ENCODE results near the gene PKP2. TPM values are rescaled to one million over a fixed set of nuclear protein-coding genes. Genes with fewer than 3 reads are reported as not detected.

Gene PKP2
- total RNA-seq, 3 donors from 2014 or later, result 85.0 to 189 (median 147) TPM

GRCh38 chr12:32804301-32804700 is 92.3 kb downstream of the PKP2 start:
- intact Hi-C loops (cut with DNase I, micrococcal nuclease), result no loop called here
- Histone ChIP-seq H3K9me3 (no peaks in the 10 kb centered on the region), H3K4me1 (ENCODE audit: low read depth) (no peaks in the 10 kb centered on the region), H3K36me3 (ENCODE audit: low read depth) (no peaks in the 10 kb centered on the region), H3K4me3 (no peak overlapping the region)
- ATAC-seq (no peak), DNase-seq (no peak)
- TF ChIP-seq, protein P1, sequence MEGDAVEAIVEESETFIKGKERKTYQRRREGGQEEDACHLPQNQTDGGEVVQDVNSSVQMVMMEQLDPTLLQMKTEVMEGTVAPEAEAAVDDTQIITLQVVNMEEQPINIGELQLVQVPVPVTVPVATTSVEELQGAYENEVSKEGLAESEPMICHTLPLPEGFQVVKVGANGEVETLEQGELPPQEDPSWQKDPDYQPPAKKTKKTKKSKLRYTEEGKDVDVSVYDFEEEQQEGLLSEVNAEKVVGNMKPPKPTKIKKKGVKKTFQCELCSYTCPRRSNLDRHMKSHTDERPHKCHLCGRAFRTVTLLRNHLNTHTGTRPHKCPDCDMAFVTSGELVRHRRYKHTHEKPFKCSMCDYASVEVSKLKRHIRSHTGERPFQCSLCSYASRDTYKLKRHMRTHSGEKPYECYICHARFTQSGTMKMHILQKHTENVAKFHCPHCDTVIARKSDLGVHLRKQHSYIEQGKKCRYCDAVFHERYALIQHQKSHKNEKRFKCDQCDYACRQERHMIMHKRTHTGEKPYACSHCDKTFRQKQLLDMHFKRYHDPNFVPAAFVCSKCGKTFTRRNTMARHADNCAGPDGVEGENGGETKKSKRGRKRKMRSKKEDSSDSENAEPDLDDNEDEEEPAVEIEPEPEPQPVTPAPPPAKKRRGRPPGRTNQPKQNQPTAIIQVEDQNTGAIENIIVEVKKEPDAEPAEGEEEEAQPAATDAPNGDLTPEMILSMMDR (IDR thresholded peaks at IDR 0.05), result no peak

GRCh38 chr12:32801269-32801980 is 95.2 kb downstream of the PKP2 start:
- TF ChIP-seq, protein P1 (IDR thresholded peaks at IDR 0.05), result no peak
- Histone ChIP-seq H3K4me1 (ENCODE audit: low read depth) (no peaks in the 10 kb centered on the region), H3K9me3 (no peaks in the 10 kb centered on the region), H3K4me3 (no peak overlapping the region), H3K36me3 (ENCODE audit: low read depth) (no peaks in the 10 kb centered on the region)
- ATAC-seq (no peak), DNase-seq (no peak)
- intact Hi-C loops (cut with DNase I, micrococcal nuclease), result no loop called here

DNA sequence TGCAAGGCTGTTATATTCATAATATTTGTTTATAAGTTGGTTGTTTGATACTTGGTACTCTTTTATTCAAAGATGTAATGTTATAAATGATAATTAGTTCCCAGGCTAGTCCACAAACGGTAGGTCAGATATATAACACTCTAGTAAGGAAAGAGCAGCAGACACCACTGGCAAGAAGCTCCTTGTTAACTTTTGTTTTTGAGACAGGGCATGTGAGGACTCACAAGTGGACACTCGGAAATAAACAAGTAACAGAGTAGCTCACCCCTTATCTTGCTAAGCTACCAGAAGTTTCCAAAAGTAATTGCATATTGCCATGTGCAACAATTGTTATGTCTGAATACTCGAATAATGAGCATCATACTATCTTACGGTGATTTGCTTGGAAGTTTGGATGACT is 102.3 kb downstream of the PKP2 start:
- no peaks in the 10 kb centered on the region for H3K9me3 ChIP-seq
- DNase-seq, result no peak
- H3K4me3 ChIP-seq, result no peak overlapping the region
- intact Hi-C loops (cut with DNase I, micrococcal nuclease), result no loop called here
- ATAC-seq, result no peak
- TF ChIP-seq, protein P1 (IDR thresholded peaks at IDR 0.05), result no peak
- H3K36me3 ChIP-seq (ENCODE audit: low read depth), result no peaks in the 10 kb centered on the region
- no peaks in the 10 kb centered on the region for H3K4me1 ChIP-seq (ENCODE audit: low read depth)

- Histone ChIP-seq H3K4me1 (ENCODE audit: low read depth) (no peaks in the 10 kb centered on the region), H3K4me3 (no peak overlapping the region), H3K9me3 (no peaks in the 10 kb centered on the region), H3K36me3 (ENCODE audit: low read depth) (no peaks in the 10 kb centered on the region)
- TF ChIP-seq, protein P1 (IDR thresholded peaks at IDR 0.05), result no peak
- intact Hi-C loops (cut with DNase I, micrococcal nuclease), result no loop called here
- ATAC-seq (no peak), DNase-seq (no peak)
Measured at GRCh38 chr12:32789916-32790315, 106.7 kb downstream of the PKP2 start.

- DNase-seq, result no peak
- TF ChIP-seq, protein P1 (IDR thresholded peaks at IDR 0.05), result no peak
- no peak for ATAC-seq
- no peaks in the 10 kb centered on the region for H3K9me3 ChIP-seq
- no peaks in the 10 kb centered on the region for H3K4me1 ChIP-seq (ENCODE audit: low read depth)
- H3K4me3 ChIP-seq, result no peak overlapping the region
- H3K36me3 ChIP-seq (ENCODE audit: low read depth), result no peaks in the 10 kb centered on the region
- intact Hi-C loops (cut with DNase I, micrococcal nuclease), result no loop called here
Measured at GRCh38 chr12:32789446-32789845, 107.1 kb downstream of the PKP2 start.

Measured in mucosa of descending colon (tissue), 3 donors.